ENCODE results near the gene IL4R.
"Not testable (repeated sequence)": the region's sequence is repeated elsewhere in the genome, so short reads cannot be mapped to it uniquely, and the experiment has no call there.

IL4R gene

GRCh38 chr16:27383556-27384243 lies 69.9 kb downstream of the IL4R start:
- peaks cover 3% of the 10 kb centered on the region; the same call in 1 of the 2 replicates for H3K27me3 ChIP-seq (ENCODE audit: low read depth)
- in situ Hi-C loops (cut with MboI; ENCODE audit: low sequenced_read_pairs) = no loop called here
- H3K4me1 ChIP-seq = no peaks in the 10 kb centered on the region
- H3K9me3 ChIP-seq = no peaks in the 10 kb centered on the region
- no peak for DNase-seq (ENCODE audit: low spot score in 2 of 2)
- H3K36me3 ChIP-seq (replicated peaks) = no peaks in the 10 kb centered on the region
- H3K4me3 ChIP-seq = no peak overlapping the region

GRCh38 chr16:27384425-27384824 lies 70.7 kb downstream of the IL4R start:
- Histone ChIP-seq H3K36me3 (replicated peaks) (no peaks in the 10 kb centered on the region), H3K4me3 (no peak overlapping the region), H3K27me3 (ENCODE audit: low read depth) (peaks cover 3% of the 10 kb centered on the region; the same call in 1 of the 2 replicates), H3K4me1 (no peaks in the 10 kb centered on the region), H3K9me3 (no peaks in the 10 kb centered on the region)
- in situ Hi-C loops (cut with MboI; ENCODE audit: low sequenced_read_pairs) = no loop called here
- DNase-seq (ENCODE audit: low spot score in 2 of 2) = no peak

GRCh38 chr16:27385398-27385797 lies 71.6 kb downstream of the IL4R start:
- Histone ChIP-seq H3K4me3 (no peak overlapping the region), H3K9me3 (no peaks in the 10 kb centered on the region), H3K36me3 (replicated peaks) (no peaks in the 10 kb centered on the region), H3K27me3 (ENCODE audit: low read depth) (peaks cover 3% of the 10 kb centered on the region; the same call in 1 of the 2 replicates), H3K4me1 (no peaks in the 10 kb centered on the region)
- in situ Hi-C loops (cut with MboI; ENCODE audit: low sequenced_read_pairs) = no loop called here
- DNase-seq (ENCODE audit: low spot score in 2 of 2) = no peak

GRCh38 chr16:27386674-27387073 lies 72.9 kb downstream of the IL4R start:
- in situ Hi-C loops (cut with MboI; ENCODE audit: low sequenced_read_pairs) = no loop called here
- DNase-seq (ENCODE audit: low spot score in 2 of 2) = no peak
- Histone ChIP-seq H3K36me3 (replicated peaks) (no peaks in the 10 kb centered on the region), H3K4me3 (no peak overlapping the region), H3K4me1 (no peaks in the 10 kb centered on the region), H3K9me3 (no peaks in the 10 kb centered on the region), H3K27me3 (ENCODE audit: low read depth) (peaks cover 3% of the 10 kb centered on the region; the same call in 1 of the 2 replicates)

GRCh38 chr16:27387724-27388123 lies 74.0 kb downstream of the IL4R start:
- peaks cover 3% of the 10 kb centered on the region; the same call in 1 of the 2 replicates for H3K27me3 ChIP-seq (ENCODE audit: low read depth)
- no peak overlapping the region for H3K4me3 ChIP-seq
- in situ Hi-C loops (cut with MboI; ENCODE audit: low sequenced_read_pairs) = no loop called here
- DNase-seq (ENCODE audit: low spot score in 2 of 2) = no peak
- H3K36me3 ChIP-seq (replicated peaks) = no peaks in the 10 kb centered on the region
- no peaks in the 10 kb centered on the region for H3K9me3 ChIP-seq
- no peaks in the 10 kb centered on the region for H3K4me1 ChIP-seq

- Histone ChIP-seq H3K36me3 (replicated peaks) (no peaks in the 10 kb centered on the region), H3K9me3 (no peaks in the 10 kb centered on the region), H3K4me1 (no peaks in the 10 kb centered on the region), H3K27me3 (ENCODE audit: low read depth) (0 out of 2 replicates have a peak, but pooled peaks cover 3% of the 10 kb centered on the region), H3K4me3 (no peak overlapping the region)
- in situ Hi-C loops (cut with MboI; ENCODE audit: low sequenced_read_pairs) = no loop called here
- DNase-seq (ENCODE audit: low spot score in 2 of 2) = no peak
Observed at GRCh38 chr16:27389272-27389961, 75.6 kb downstream of the IL4R start.

GRCh38 chr16:27390151-27390550 lies 76.4 kb downstream of the IL4R start:
- H3K4me3 ChIP-seq = no peak overlapping the region
- no peaks in the 10 kb centered on the region for H3K9me3 ChIP-seq
- no peaks in the 10 kb centered on the region for H3K4me1 ChIP-seq
- DNase-seq (ENCODE audit: low spot score in 2 of 2) = no peak
- H3K36me3 ChIP-seq (replicated peaks) = no peaks in the 10 kb centered on the region
- in situ Hi-C loops (cut with MboI; ENCODE audit: low sequenced_read_pairs) = no loop called here
- 0 out of 2 replicates have a peak, but pooled peaks cover 3% of the 10 kb centered on the region for H3K27me3 ChIP-seq (ENCODE audit: low read depth)

GRCh38 chr16:27392671-27393070 lies 78.9 kb downstream of the IL4R start:
- in situ Hi-C loops (cut with MboI; ENCODE audit: low sequenced_read_pairs) = no loop called here
- DNase-seq (ENCODE audit: low spot score in 2 of 2) = no peak
- Histone ChIP-seq H3K4me1 (no peaks in the 10 kb centered on the region), H3K9me3 (no peaks in the 10 kb centered on the region), H3K4me3 (no peak overlapping the region), H3K27me3 (ENCODE audit: low read depth) (0 out of 2 replicates have a peak, but pooled peaks cover 3% of the 10 kb centered on the region), H3K36me3 (replicated peaks) (no peaks in the 10 kb centered on the region)

- no peak for DNase-seq (ENCODE audit: low spot score in 2 of 2)
- Histone ChIP-seq H3K36me3 (replicated peaks) (no peaks in the 10 kb centered on the region), H3K4me1 (no peaks in the 10 kb centered on the region), H3K4me3 (no peak overlapping the region), H3K9me3 (no peaks in the 10 kb centered on the region), H3K27me3 (ENCODE audit: low read depth) (no peaks in the 10 kb centered on the region)
- in situ Hi-C loops (cut with MboI; ENCODE audit: low sequenced_read_pairs) = no loop called here
Observed at GRCh38 chr16:27394516-27394915, 80.7 kb downstream of the IL4R start.

- peaks cover 10% of the 10 kb centered on the region; the same call in 1 of the 2 replicates for H3K27me3 ChIP-seq (ENCODE audit: low read depth)
- DNase-seq (ENCODE audit: low spot score in 2 of 2); H3K36me3 ChIP-seq (replicated peaks); H3K4me3 ChIP-seq; H3K4me1 ChIP-seq; in situ Hi-C loops (cut with MboI; ENCODE audit: low sequenced_read_pairs); H3K9me3 ChIP-seq: not testable (repeated sequence)
Observed at GRCh38 chr16:27398341-27398893, 84.6 kb downstream of the IL4R start.

GRCh38 chr16:27398894-27399853 lies 85.4 kb downstream of the IL4R start:
- in situ Hi-C loops (cut with MboI; ENCODE audit: low sequenced_read_pairs) = no loop called here
- H3K9me3 ChIP-seq = no peaks in the 10 kb centered on the region
- DNase-seq (ENCODE audit: low spot score in 2 of 2) = no peak
- H3K4me1 ChIP-seq = no peaks in the 10 kb centered on the region
- H3K36me3 ChIP-seq (replicated peaks) = no peaks in the 10 kb centered on the region
- H3K27me3 ChIP-seq (ENCODE audit: low read depth) = peaks cover 10% of the 10 kb centered on the region; the same call in 1 of the 2 replicates
- no peak overlapping the region for H3K4me3 ChIP-seq

GRCh38 chr16:27399969-27400368 lies 86.2 kb downstream of the IL4R start:
- Histone ChIP-seq H3K4me3 (no peak overlapping the region), H3K4me1 (no peaks in the 10 kb centered on the region), H3K36me3 (replicated peaks) (no peaks in the 10 kb centered on the region), H3K27me3 (ENCODE audit: low read depth) (peaks cover 10% of the 10 kb centered on the region; the same call in 1 of the 2 replicates), H3K9me3 (no peaks in the 10 kb centered on the region)
- in situ Hi-C loops (cut with MboI; ENCODE audit: low sequenced_read_pairs) = no loop called here
- DNase-seq (ENCODE audit: low spot score in 2 of 2) = no peak

All from HAP-1 (cell line).